NCI-H1092 treated with DMSO at 0.1 percent for 48 hours (cell line): ENCODE data around the gene USP5.
"Not testable (repeated sequence)": the region's sequence is repeated elsewhere in the genome, so short reads cannot be mapped to it uniquely, and the experiment has no call there.

Experiments used
- DNase-seq: peaks from one replicate; lab custom pipeline; 2025; lab: John Stamatoyannopoulos, UW

USP5 gene

GRCh38 chr12:6888794-6889193, 36.8 kb downstream of the USP5 start:
- DNase-seq: not testable (repeated sequence)

DNA sequence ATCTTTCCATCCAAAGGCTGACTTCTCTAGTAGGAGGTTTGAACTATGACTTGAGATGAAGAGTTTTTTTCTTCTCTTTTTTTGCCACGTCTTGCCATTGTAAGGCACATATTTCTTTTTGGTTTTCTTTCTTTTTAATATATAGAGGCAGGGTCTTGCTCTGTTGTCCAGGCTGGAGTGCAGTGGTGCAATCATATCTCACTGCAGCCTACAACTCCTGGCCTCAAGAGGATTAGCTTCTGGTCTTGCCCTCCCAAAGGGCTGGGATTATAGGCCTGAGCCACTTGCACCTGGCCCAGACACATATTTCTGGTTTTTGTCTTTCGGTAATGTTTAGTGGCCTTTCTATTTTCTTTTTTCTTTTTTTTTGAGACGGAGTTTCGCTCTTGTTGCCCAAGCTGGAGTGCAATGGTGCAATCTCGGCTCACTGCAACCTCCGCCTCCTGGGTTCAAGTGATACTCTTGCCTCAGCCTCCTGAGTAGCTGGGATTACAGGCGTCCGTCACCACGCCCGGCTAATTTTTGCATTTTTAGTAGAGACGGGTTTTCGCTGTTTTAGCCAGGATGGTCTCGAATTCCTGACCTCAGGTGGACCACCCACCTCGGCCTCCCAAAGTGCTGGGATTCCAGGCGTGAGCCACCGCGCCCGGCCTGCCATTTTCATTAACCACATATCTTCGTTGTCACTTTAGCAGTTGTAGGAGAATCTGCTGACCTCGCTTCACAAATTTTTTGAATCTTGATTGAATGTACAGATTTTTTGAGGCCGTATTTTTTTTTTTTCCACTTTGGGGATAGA, 38.0 kb downstream of the USP5 start:
- not testable (repeated sequence) for DNase-seq

- peak; percentile 97 for DNase-seq
Measured at GRCh38 chr12:6890789-6891645, 39.1 kb downstream of the USP5 start.

- no peak for DNase-seq
Measured at GRCh38 chr12:6891646-6892001, 39.7 kb downstream of the USP5 start.

DNA sequence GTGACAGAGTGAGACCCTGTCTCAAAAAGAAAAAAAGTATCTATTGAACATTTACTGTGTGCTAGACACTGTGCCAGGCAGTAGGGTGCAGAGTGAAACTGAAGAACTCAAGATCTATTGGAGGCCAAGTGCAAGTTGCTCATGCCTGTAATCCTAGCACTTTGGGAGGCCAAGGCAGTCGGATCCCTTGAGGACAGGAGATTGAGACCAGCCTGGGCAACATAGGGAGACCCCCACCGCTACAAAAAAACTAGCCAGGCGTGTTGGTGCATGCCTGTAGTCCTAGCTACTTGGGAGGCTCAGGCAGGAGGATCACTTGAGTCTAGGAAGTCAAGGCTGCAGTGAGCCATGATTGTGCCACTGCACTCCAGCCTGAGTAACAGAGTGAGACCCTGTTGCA, 40.7 kb downstream of the USP5 start:
- not testable (repeated sequence) for DNase-seq

GRCh38 chr12:6894321-6894720, 42.4 kb downstream of the USP5 start:
- no peak for DNase-seq

GRCh38 chr12:6896846-6897435, 45.0 kb downstream of the USP5 start:
- DNase-seq: no peak

DNA sequence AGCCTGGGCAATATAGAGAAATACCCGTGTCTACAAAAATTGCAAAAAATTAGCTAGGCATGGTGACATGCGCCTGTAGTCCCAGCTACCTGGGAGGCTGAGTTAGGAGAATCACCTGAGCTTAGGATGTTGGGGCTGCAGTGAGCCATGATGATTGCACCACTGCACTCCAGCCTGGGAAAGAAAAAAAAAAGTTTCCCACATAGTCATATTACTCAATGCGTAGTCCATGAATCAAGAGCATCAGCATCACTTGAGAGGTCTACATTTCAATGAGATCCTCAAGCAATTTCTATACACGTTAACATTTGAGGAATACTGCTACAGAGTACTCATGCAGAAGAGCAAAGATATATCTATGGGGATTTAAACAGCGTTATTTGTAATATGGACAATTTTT, 47.5 kb downstream of the USP5 start:
- no peak for DNase-seq

DNA sequence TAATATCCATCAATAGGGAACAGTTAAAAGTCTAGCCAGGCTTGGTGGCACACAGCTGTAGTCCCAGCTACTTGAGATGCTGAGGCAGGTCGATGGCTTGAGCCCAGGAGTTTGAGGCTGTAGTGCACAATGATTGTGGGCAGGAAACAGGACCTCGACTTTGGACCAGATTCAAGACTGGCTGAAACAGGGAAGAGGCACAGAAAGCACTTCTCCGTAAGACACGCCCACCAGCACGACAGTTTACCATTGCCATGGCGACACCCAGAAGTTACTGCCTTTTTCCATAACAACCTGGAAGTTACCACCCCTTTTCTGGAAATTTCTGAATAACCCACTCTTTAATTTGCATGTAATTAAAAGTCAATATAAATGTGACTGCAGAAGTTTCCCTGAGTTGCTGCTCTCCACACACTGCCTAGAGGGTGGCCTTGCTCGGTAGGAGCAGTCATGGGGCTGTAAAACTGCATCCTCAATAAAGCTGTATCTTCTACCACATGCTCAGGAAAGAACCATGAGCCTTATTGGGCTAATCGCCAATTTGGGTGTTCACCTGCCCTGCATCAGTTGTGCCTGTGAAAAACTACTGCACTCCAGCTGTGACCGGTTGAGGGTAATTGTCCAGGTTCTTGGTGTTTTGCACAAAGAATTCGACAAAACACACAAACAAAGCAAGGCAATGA, 48.0 kb downstream of the USP5 start:
- no peak for DNase-seq

- no peak for DNase-seq
Measured at GRCh38 chr12:6902448-6902847, 50.5 kb downstream of the USP5 start.

GRCh38 chr12:6903722-6904121, 51.8 kb downstream of the USP5 start:
- no peak for DNase-seq

DNA sequence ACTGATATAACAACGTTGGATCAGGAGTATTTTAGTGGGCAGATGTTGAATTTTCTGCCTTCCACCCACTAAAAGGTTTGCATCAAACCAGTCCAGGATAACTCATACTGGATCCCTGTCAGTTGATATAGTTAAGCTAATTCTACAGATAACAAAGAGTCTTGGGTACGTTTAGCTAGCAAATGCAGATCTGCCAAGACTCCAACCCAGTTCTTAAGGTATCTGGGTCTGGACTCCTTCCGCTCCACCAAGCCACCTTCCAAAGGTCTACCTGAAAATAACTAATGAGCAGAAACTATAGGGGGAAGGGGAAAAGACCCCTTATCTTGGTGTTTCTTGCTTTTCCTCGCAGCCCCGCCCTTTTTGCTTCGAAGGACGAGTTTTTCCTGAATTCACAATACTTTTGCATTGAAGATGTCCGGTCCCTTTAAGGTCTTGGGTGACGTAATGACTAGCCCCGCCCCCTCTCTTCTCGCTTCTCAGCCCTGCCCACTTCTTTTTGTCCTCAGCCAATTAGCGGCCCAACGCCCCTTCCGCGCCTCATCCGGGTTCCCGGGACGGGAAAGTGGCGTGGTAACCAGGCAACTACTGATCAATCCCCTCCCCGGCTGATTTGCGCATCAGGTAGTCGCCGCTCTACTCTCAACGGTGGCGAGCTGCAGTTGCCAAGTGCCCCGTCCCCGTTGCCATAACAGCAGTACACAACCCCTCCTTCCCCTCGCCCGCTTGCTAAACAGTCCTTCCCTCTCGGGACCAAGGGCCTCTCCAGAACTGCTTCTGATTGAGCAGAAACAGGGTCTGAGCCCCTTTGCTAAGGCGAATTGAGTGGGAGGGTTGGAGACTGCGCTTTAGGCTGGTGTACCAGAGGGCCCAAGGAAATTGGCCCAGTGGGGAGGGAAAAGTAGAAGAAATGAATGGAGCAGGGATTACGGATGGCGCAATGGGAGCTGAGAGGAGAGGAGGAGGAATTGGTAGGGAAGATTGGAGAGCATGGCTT, 52.6 kb downstream of the USP5 start, which contains the start of gene LRRC23:
TSS of gene LRRC23 (plus strand) at position 543 of the 997 bp plus-strand sequence. CDS start 812 bp downstream, outside the sequence.
- peak; percentile 95 for DNase-seq

GRCh38 chr12:6905414-6906040, 53.6 kb downstream of the USP5 start:
- no peak for DNase-seq

DNA sequence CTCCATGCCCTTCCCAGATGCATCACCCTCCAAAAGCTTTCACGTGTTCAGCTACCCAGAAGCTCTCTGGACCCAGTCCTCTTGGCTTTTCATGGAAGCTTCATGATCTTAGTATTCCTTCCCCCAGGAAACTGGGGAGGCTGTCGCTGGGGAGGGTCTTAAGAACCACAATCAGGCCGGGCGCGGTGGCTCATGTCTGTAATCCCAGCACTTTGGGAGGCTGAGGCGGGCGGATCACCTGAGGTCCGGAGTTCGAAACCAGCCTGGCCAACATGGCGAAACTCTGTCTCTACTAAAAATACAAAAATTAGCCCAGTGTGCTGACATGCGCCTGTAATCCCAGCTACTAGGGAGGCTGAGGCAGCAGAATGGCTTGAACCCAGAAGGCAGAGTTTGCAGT, 56.2 kb downstream of the USP5 start:
- DNase-seq: not testable (repeated sequence)

DNA sequence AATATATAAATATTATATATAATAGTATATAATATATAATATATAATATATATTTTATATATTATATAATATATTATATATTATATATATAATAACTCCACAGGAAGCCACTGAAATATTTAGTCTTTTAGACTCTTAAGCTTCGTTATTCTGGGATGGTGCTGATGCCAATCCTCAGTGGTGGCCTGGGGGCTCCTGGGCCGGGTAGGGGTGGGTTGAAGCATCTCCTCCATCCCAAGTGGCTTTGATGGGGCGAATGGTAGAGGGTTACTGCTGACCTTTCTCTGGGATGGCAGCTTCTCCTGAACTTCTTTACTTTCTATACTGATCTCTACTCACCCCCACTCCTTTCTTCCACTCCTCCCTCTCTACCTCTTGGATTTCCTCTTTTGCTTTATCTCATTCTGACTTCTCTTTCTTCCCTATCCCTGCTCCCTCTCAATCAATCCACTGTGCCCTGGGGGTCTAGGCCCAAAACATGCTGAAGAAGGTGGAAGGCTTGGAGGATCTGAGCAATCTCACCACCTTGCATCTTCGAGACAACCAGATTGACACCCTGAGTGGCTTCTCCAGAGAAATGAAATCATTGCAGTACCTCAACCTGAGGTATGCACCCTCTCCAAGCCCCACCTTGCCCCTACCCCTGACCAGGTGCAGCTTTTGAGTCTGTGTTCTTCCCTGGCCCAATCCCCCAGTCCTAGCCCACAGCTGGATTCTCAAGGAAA, 57.6 kb downstream of the USP5 start:
- no peak for DNase-seq

- DNase-seq: no peak
Measured at GRCh38 chr12:6912164-6912935, 60.4 kb downstream of the USP5 start.

GRCh38 chr12:6914246-6914946, 62.4 kb downstream of the USP5 start, which contains the start of gene ENO2:
Gene ENO2 (plus strand): TSS chr12:6914580. CDS start chr12:6915833, 1,253 bp downstream.
- DNase-seq: peak; percentile 70
